Inferior parietal cortex (tissue), 1 donor: Measurements from ENCODE around the gene GJA1.
"Not testable (repeated sequence)": the region's sequence is repeated elsewhere in the genome, so short reads cannot be mapped to it uniquely, and the experiment has no call there.

Source experiments
- DNase-seq: peaks from one replicate; pipeline ENCODE4 v3.0.0-alpha.2; 2016; ENCODE audit errors: extremely low spot score

The GJA1 gene

GRCh38 chr6:121436960-121437850 lies 1.8 kb downstream of the GJA1 start:
- DNase-seq = no peak

- DNase-seq = no peak
Observed at GRCh38 chr6:121437851-121438651, 2.6 kb downstream of the GJA1 start.

GRCh38 chr6:121438869-121439268 lies 3.4 kb downstream of the GJA1 start:
- no peak for DNase-seq

GRCh38 chr6:121439475-121439874 lies 4.0 kb downstream of the GJA1 start:
- no peak for DNase-seq

GRCh38 chr6:121439926-121440325 lies 4.5 kb downstream of the GJA1 start:
- no peak for DNase-seq

GRCh38 chr6:121441477-121441876 lies 6.0 kb downstream of the GJA1 start:
- DNase-seq = no peak

GRCh38 chr6:121442576-121442975 lies 7.1 kb downstream of the GJA1 start:
- DNase-seq = no peak

- no peak for DNase-seq
Observed at GRCh38 chr6:121443971-121444541, 8.6 kb downstream of the GJA1 start.

- not testable (repeated sequence) for DNase-seq
Observed at GRCh38 chr6:121446705-121447104, 11.3 kb downstream of the GJA1 start.

- DNase-seq = not testable (repeated sequence)
Observed at GRCh38 chr6:121447746-121448145, 12.3 kb downstream of the GJA1 start.

GRCh38 chr6:121448528-121448927 lies 13.1 kb downstream of the GJA1 start:
- not testable (repeated sequence) for DNase-seq

GRCh38 chr6:121449331-121449730 lies 13.9 kb downstream of the GJA1 start:
- DNase-seq = no peak

GRCh38 chr6:121450242-121450641 lies 14.8 kb downstream of the GJA1 start:
- DNase-seq = no peak

- no peak for DNase-seq
Observed at GRCh38 chr6:121451250-121451649, 15.8 kb downstream of the GJA1 start.

GRCh38 chr6:121453191-121453590 lies 17.7 kb downstream of the GJA1 start:
- DNase-seq = no peak

- no peak for DNase-seq
Observed at GRCh38 chr6:121460170-121460569, 24.7 kb downstream of the GJA1 start.

GRCh38 chr6:121463087-121463486 lies 27.6 kb downstream of the GJA1 start:
- no peak for DNase-seq

GRCh38 chr6:121465101-121465500 lies 29.7 kb downstream of the GJA1 start:
- DNase-seq = no peak

- DNase-seq = no peak
Observed at GRCh38 chr6:121479486-121480098, 44.1 kb downstream of the GJA1 start.

- no peak for DNase-seq
Observed at GRCh38 chr6:121480099-121480713, 44.8 kb downstream of the GJA1 start.

- DNase-seq = no peak
Observed at GRCh38 chr6:121482004-121482693, 46.7 kb downstream of the GJA1 start.
